MM.1S (cell line): ENCODE measurements around the gene NEDD4L.

ENCODE experiments used
- DNase-seq: peaks from one replicate; pipeline ENCODE4 v3.0.0-alpha.2; 2015
- H2AFZ ChIP-seq: fragments of 300-600 bp; sonication (generic); 2 replicates; pipeline ENCODE4 v1.6.0; 2016; ENCODE audit warnings: antibody characterized with exemption, low read length
- H3F3A ChIP-seq: fragments of 300-600 bp; sonication (generic); 2 replicates; pipeline ENCODE4 v1.6.1; 2016; ENCODE audit warnings: mild to moderate bottlenecking, antibody characterized with exemption, low read length, moderate library complexity, mixed read lengths; ENCODE audit not compliant: insufficient read depth
- H3K27ac ChIP-seq: fragments of 300-600 bp; sonication (generic); 2 replicates; pipeline ENCODE4 v1.5.1; 2016; ENCODE audit warnings: mild to moderate bottlenecking, low read length
- H3K27me3 ChIP-seq: fragments of 300-600 bp; sonication (generic); replicated peaks from 2 replicates; pipeline ENCODE4 v1.6.0; 2016; ENCODE audit warnings: low read length; ENCODE audit not compliant: insufficient read depth
- H3K36me3 ChIP-seq: fragments of 300-600 bp; sonication (generic); replicated peaks from 2 replicates; pipeline ENCODE4 v1.6.1; 2016; ENCODE audit warnings: mild to moderate bottlenecking, low read length, mixed read lengths; ENCODE audit not compliant: insufficient read depth
- H3K4me1 ChIP-seq: fragments of 300-600 bp; sonication (generic); 2 replicates; pipeline ENCODE4 v1.6.1; 2016; ENCODE audit warnings: low read length, mixed read lengths
- H3K4me2 ChIP-seq: fragments of 300-600 bp; sonication (generic); 2 replicates; pipeline ENCODE4 v1.6.0; 2016; ENCODE audit warnings: low read depth, low read length
- H3K4me3 ChIP-seq: fragments of 300-600 bp; sonication (generic); 2 replicates; pipeline ENCODE4 v1.5.1; 2016; ENCODE audit warnings: low read length, mixed read lengths
- H3K79me2 ChIP-seq: fragments of 300-600 bp; sonication (generic); 2 replicates; pipeline ENCODE4 v1.6.1; 2016; ENCODE audit warnings: mixed run types, low read length, mixed read lengths
- H3K9ac ChIP-seq: fragments of 300-600 bp; sonication (generic); 2 replicates; pipeline ENCODE4 v1.6.1; 2016; ENCODE audit warnings: low read length, mixed read lengths
- H3K9me2 ChIP-seq: fragments of 300-600 bp; sonication (generic); replicated peaks from 2 replicates; pipeline ENCODE4 v1.6.1; 2016; ENCODE audit warnings: mild to moderate bottlenecking, low read length, mixed read lengths; ENCODE audit not compliant: insufficient read depth
- H3K9me3 ChIP-seq: fragments of 300-600 bp; sonication (generic); replicated peaks from 2 replicates; pipeline ENCODE4 v1.6.1; 2016; ENCODE audit warnings: mild to moderate bottlenecking, low read length, mixed read lengths; ENCODE audit not compliant: insufficient read depth
- H4K20me1 ChIP-seq: fragments of 300-600 bp; sonication (generic); 2 replicates; pipeline ENCODE4 v1.6.1; 2016; ENCODE audit warnings: mild to moderate bottlenecking, low read length, moderate library complexity, mixed read lengths; ENCODE audit not compliant: insufficient read depth
- EZH2 ChIP-seq: fragments of 300-600 bp; sonication (generic); optimal IDR thresholded peaks from 2 replicates; pipeline ENCODE3; 2017; ENCODE audit warnings: low read depth, mild to moderate bottlenecking, antibody characterized with exemption, low read length, mixed read lengths
- EZH2phosphoT487 ChIP-seq: fragments of 300-600 bp; sonication (generic); IDR thresholded peaks from 2 replicates; pipeline ENCODE4 v1.6.1; 2018; ENCODE audit warnings: antibody characterized with exemption, low read length
- TF ChIP-seq, protein P1 (sequence below): fragments of 300-600 bp; sonication (generic); IDR thresholded peaks from 2 replicates; pipeline ENCODE4 v1.5.1; 2016; ENCODE audit warnings: antibody characterized with exemption, low read length, mixed read lengths

NEDD4L gene

GRCh38 chr18:58407263-58407648, 363.2 kb downstream of the NEDD4L start:
- no peaks in the 10 kb centered on the region for H3K9me3 ChIP-seq
- no peaks in the 10 kb centered on the region for H3K9me2 ChIP-seq
- no peak for DNase-seq
- no peaks in the 10 kb centered on the region for H3K4me1 ChIP-seq
- TF ChIP-seq EZH2, result no peak
- TF ChIP-seq EZH2phosphoT487, result no peak
- H3K9ac ChIP-seq, result no peak overlapping the region
- no peaks in the 10 kb centered on the region for H3K79me2 ChIP-seq
- no peak overlapping the region for H3K27ac ChIP-seq
- H3K4me3 ChIP-seq, result no peak overlapping the region
- H3F3A ChIP-seq, result no peaks in the 10 kb centered on the region
- no peak overlapping the region for H3K4me2 ChIP-seq
- no peaks in the 10 kb centered on the region for H4K20me1 ChIP-seq
- H3K36me3 ChIP-seq, result no peaks in the 10 kb centered on the region
- H2AFZ ChIP-seq, result no peak overlapping the region
- no peaks in the 10 kb centered on the region for H3K27me3 ChIP-seq

- Histone ChIP-seq H2AFZ (no peak overlapping the region), H3K4me3 (no peak overlapping the region), H3K9me3 (no peaks in the 10 kb centered on the region), H3K4me1 (no peaks in the 10 kb centered on the region), H3F3A (no peaks in the 10 kb centered on the region), H3K27ac (no peak overlapping the region), H3K9ac (no peak overlapping the region), H3K4me2 (no peak overlapping the region), H4K20me1 (no peaks in the 10 kb centered on the region), H3K9me2 (no peaks in the 10 kb centered on the region), H3K36me3 (no peaks in the 10 kb centered on the region), H3K27me3 (no peaks in the 10 kb centered on the region), H3K79me2 (no peaks in the 10 kb centered on the region)
- DNase-seq, result no peak
- TF ChIP-seq EZH2phosphoT487 (no peak), EZH2 (no peak)
- TF ChIP-seq, protein P1, sequence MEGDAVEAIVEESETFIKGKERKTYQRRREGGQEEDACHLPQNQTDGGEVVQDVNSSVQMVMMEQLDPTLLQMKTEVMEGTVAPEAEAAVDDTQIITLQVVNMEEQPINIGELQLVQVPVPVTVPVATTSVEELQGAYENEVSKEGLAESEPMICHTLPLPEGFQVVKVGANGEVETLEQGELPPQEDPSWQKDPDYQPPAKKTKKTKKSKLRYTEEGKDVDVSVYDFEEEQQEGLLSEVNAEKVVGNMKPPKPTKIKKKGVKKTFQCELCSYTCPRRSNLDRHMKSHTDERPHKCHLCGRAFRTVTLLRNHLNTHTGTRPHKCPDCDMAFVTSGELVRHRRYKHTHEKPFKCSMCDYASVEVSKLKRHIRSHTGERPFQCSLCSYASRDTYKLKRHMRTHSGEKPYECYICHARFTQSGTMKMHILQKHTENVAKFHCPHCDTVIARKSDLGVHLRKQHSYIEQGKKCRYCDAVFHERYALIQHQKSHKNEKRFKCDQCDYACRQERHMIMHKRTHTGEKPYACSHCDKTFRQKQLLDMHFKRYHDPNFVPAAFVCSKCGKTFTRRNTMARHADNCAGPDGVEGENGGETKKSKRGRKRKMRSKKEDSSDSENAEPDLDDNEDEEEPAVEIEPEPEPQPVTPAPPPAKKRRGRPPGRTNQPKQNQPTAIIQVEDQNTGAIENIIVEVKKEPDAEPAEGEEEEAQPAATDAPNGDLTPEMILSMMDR, result no peak
Observed at GRCh38 chr18:58407649-58408407, 363.8 kb downstream of the NEDD4L start.

- Histone ChIP-seq H4K20me1 (no peaks in the 10 kb centered on the region), H3K27ac (no peak overlapping the region), H2AFZ (no peak overlapping the region), H3K4me2 (no peak overlapping the region), H3K4me1 (no peaks in the 10 kb centered on the region), H3F3A (no peaks in the 10 kb centered on the region), H3K36me3 (no peaks in the 10 kb centered on the region), H3K4me3 (no peak overlapping the region), H3K9me3 (no peaks in the 10 kb centered on the region), H3K27me3 (no peaks in the 10 kb centered on the region), H3K9me2 (no peaks in the 10 kb centered on the region), H3K9ac (no peak overlapping the region), H3K79me2 (no peaks in the 10 kb centered on the region)
- TF ChIP-seq EZH2phosphoT487, result no peak
- TF ChIP-seq, protein P1, result no peak
- no peak for TF ChIP-seq EZH2
- no peak for DNase-seq
Observed at GRCh38 chr18:58408665-58409064, 364.6 kb downstream of the NEDD4L start.

- Histone ChIP-seq H2AFZ (no peak overlapping the region), H4K20me1 (no peaks in the 10 kb centered on the region), H3K9me2 (no peaks in the 10 kb centered on the region), H3K79me2 (no peaks in the 10 kb centered on the region), H3K36me3 (no peaks in the 10 kb centered on the region), H3K9me3 (no peaks in the 10 kb centered on the region), H3K4me3 (no peak overlapping the region), H3K4me1 (no peaks in the 10 kb centered on the region), H3K27me3 (no peaks in the 10 kb centered on the region), H3K4me2 (no peak overlapping the region), H3K27ac (no peak overlapping the region), H3F3A (no peaks in the 10 kb centered on the region), H3K9ac (no peak overlapping the region)
- TF ChIP-seq, protein P1, result no peak
- TF ChIP-seq EZH2phosphoT487 (no peak), EZH2 (no peak)
- DNase-seq, result no peak
Observed at GRCh38 chr18:58409802-58410445, 365.9 kb downstream of the NEDD4L start.
